Measurements from ENCODE around the gene SPAG9. TPM values are rescaled to one million over a fixed set of nuclear protein-coding genes. Genes with fewer than 3 reads are reported as not detected.
A peak's percentile ranks its signal among the peaks of the same experiment; 100 is the strongest.

SPAG9 gene
- total and polyA plus RNA-seq, 8 donors, result 105 to 147 (median 116) TPM

DNA sequence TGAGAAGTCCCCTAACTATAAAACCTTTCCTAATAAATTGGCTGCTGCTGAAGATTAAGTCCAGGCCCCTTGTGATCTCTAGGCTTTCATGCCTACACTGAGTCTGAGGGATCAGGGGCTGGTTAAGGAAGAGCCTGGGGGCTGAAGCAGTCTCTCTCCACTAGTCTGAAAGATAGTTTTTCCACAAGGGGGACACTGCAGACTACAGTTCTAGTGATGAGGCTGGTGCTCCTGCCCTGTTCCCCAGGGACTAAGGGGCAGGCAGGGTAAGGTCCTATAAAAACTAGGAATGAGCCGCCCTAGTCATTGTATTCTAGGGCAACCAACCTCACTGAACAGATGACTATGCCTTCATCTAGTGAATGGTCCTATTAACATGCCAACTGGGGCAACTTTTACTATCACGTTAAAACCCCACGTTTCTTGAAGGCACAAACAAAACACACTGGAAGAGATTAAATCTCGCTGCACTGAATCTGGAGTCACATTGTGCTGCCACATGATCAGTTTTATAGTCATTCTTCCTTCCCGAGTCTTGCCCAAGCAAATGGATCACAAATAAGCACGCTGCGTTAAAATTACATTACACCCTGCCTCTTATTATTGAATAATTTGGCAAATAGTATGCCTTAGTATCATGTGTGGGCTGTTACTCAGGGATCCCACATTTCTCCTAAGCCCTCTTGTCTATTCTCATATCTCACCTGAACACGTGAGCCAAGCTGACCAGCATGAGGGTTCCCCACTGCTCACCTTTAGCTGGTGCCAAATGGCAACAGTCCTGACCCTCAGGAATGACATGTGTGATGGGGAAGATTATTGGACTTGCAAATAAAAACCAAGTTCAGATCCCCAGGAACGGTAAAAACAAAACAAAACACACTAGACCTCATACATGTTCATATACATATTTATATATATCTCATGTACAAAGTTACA, 159.1 kb downstream of the SPAG9 start:
- ATAC-seq, result no peak
- peaks cover 0 to 52% of the 10 kb centered on the region in 2 donors for H3K36me3 ChIP-seq

DNA sequence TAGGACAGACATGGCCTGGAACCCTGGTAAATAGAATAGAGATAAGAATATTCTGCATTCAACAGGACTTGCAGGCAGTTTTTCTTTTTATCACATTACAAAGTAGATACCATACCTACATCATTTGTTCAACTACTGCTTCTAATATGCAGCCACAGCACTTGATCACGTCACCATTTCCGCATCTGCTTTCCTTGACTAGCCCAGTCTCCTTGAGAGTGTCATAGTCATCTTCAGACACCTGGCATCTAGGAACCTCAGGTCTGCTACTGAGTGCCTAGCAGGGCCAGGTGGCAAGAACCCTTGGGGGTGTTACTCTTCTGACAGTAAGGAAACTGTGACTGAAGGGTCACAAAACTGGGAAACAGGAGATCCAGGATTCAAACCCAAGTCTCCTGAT, 161.3 kb downstream of the SPAG9 start:
- peaks cover 0 to 35% of the 10 kb centered on the region in 2 donors for H3K36me3 ChIP-seq
- intact Hi-C loops (cut with DNase I), result loop anchor here (5.0 to 10.0 kb wide), 4 partner anchors 107 to 415 kb away; partner anchors contain the start of gene SPATA20 (in 1 of the 2)
- H3K4me1 ChIP-seq, result peaks cover 0 to 3% of the 10 kb centered on the region in 2 donors
- H3K27me3 ChIP-seq, result no peaks in the 10 kb centered on the region
- H3K4me3 ChIP-seq, result no peak overlapping the region
- no peak overlapping the region for H3K27ac ChIP-seq
- ATAC-seq (no peak), DNase-seq (no peak)
- H3K9me3 ChIP-seq, result no peaks in the 10 kb centered on the region
- TF ChIP-seq, protein P1, sequence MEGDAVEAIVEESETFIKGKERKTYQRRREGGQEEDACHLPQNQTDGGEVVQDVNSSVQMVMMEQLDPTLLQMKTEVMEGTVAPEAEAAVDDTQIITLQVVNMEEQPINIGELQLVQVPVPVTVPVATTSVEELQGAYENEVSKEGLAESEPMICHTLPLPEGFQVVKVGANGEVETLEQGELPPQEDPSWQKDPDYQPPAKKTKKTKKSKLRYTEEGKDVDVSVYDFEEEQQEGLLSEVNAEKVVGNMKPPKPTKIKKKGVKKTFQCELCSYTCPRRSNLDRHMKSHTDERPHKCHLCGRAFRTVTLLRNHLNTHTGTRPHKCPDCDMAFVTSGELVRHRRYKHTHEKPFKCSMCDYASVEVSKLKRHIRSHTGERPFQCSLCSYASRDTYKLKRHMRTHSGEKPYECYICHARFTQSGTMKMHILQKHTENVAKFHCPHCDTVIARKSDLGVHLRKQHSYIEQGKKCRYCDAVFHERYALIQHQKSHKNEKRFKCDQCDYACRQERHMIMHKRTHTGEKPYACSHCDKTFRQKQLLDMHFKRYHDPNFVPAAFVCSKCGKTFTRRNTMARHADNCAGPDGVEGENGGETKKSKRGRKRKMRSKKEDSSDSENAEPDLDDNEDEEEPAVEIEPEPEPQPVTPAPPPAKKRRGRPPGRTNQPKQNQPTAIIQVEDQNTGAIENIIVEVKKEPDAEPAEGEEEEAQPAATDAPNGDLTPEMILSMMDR (IDR thresholded peaks at IDR 0.05), result no peak

More for the DNA sequence above, 159.1 kb downstream of the SPAG9 start:
- H3K27me3 ChIP-seq, result no peaks in the 10 kb centered on the region
- no peak overlapping the region for H3K27ac ChIP-seq
- no peaks in the 10 kb centered on the region for H3K4me1 ChIP-seq
- H3K4me3 ChIP-seq, result no peak overlapping the region
- TF ChIP-seq, protein P1 (IDR thresholded peaks at IDR 0.05), result no peak
- H3K9me3 ChIP-seq, result no peaks in the 10 kb centered on the region
- no peak for DNase-seq
- intact Hi-C loops (cut with DNase I), result no loop called here

GRCh38 chr17:50957600-50958575, 162.8 kb downstream of the SPAG9 start:
- H3K27ac ChIP-seq, result no peak overlapping the region
- TF ChIP-seq, protein P1 (IDR thresholded peaks at IDR 0.05), result no peak
- intact Hi-C loops (cut with DNase I), result loop anchor here (5.0 to 10.0 kb wide), 4 partner anchors 106 to 413 kb away; partner anchors contain the start of gene SPATA20 (in 1 of the 2)
- ATAC-seq (no peak), DNase-seq (no peak)
- H3K36me3 ChIP-seq, result peaks cover 0 to 22% of the 10 kb centered on the region in 2 donors
- no peaks in the 10 kb centered on the region for H3K9me3 ChIP-seq
- H3K4me3 ChIP-seq, result no peak overlapping the region
- H3K27me3 ChIP-seq, result no peaks in the 10 kb centered on the region
- peaks cover 5 to 8% of the 10 kb centered on the region in 2 donors for H3K4me1 ChIP-seq

DNA sequence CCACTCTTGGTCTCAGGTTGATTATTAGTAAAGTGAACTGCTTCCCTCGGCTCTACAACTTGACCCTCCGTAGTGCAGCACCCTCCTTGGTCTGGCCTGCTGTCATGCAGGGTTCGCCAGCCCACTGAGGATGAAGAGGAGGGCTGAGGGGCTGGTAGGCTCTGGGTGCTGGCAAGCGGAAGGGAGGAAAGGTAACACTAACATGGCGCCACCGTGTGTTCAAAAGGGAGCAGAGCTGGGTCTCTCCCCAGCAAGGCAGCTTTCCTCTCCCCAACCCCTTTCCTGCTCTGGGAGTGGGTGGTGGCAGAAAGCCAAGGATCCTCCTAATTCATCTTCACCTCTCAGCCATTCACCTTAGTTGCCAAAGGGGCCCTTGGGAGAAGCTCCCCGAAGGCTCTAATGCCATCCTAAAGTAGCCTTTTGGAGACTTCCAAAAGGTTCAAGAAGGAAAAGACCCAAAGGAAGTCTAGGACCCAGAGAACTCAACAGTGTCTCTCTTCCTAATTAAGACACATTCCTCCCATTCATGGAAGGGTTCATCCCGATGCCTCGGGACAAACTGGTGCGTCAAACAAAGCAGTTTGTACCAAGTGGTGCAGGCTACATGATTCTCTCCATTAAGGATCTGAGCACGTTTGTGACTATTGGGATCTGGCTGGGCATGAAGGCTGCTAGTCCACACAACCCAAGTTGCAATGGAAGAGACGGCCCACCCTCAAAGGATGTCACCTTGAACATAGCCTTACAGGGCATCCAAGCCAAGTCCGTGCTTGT, 163.7 kb downstream of the SPAG9 start:
- TF ChIP-seq, protein P1 (IDR thresholded peaks at IDR 0.05), result peak; percentile 51 to 72
- Histone ChIP-seq H3K9me3 (no peaks in the 10 kb centered on the region), H3K27me3 (no peaks in the 10 kb centered on the region), H3K4me3 (no peak overlapping the region), H3K27ac (no peak overlapping the region), H3K36me3 (peaks cover 0 to 16% of the 10 kb centered on the region in 2 donors), H3K4me1 (peaks cover 5 to 8% of the 10 kb centered on the region in 2 donors)
- peak; percentile 84 for ATAC-seq
- DNase-seq, result peak in 2 of 4 donors; percentile 70 to 71
- intact Hi-C loops (cut with DNase I), result loop anchor here (5.0 to 10.0 kb wide), 4 partner anchors 105 to 412 kb away; partner anchors contain the start of gene SPATA20 (in 1 of the 2)
